ENCODE results near the gene RBM7. TPM values are rescaled to one million over a fixed set of nuclear protein-coding genes. Genes with fewer than 3 reads are reported as not detected.

Gene RBM7
- total and polyA plus RNA-seq, 2 of the 13 experiments (the other 11 are each of a cell fraction or from before 2014, with no cell fraction given): 30.5 to 32.3 TPM

- TF ChIP-seq ESRRA (CRISPR knock-in tag; IDR thresholded peaks at IDR 0.05; ENCODE audit: low read depth) (no peak), TAF15 (IDR thresholded peaks at IDR 0.05; ENCODE audit: low read depth, low read length, poor library complexity, severe bottlenecking) (no peak), WIZ (CRISPR knock-in tag; IDR thresholded peaks at IDR 0.05) (no peak), CHD4 (IDR thresholded peaks at IDR 0.05; ENCODE audit: borderline replicate concordance, low read length) (no peak)
- TF ChIP-seq, protein P1, sequence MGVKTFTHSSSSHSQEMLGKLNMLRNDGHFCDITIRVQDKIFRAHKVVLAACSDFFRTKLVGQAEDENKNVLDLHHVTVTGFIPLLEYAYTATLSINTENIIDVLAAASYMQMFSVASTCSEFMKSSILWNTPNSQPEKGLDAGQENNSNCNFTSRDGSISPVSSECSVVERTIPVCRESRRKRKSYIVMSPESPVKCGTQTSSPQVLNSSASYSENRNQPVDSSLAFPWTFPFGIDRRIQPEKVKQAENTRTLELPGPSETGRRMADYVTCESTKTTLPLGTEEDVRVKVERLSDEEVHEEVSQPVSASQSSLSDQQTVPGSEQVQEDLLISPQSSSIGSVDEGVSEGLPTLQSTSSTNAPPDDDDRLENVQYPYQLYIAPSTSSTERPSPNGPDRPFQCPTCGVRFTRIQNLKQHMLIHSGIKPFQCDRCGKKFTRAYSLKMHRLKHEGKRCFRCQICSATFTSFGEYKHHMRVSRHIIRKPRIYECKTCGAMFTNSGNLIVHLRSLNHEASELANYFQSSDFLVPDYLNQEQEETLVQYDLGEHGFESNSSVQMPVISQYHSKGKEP (CRISPR knock-in tag; IDR thresholded peaks at IDR 0.05): no peak
- TF ChIP-seq, protein P2, sequence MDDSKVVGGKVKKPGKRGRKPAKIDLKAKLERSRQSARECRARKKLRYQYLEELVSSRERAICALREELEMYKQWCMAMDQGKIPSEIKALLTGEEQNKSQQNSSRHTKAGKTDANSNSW (CRISPR knock-in tag; IDR thresholded peaks at IDR 0.05; ENCODE audit: borderline replicate concordance): no peak
Observed at GRCh38 chr11:114386545-114386944, 13.9 kb upstream of the RBM7 start (continued).

- Histone ChIP-seq H3K79me2 (ENCODE audit: insufficient read depth, low read length) (no peaks in the 10 kb centered on the region), H4K20me1 (ENCODE audit: insufficient read depth, low read length) (no peaks in the 10 kb centered on the region), H3K36me3 (replicated peaks in 1 of 2; ENCODE audit: control insufficient read depth in 1 of 2, insufficient read depth in 2 of 2, low read length in 2 of 2) (no peaks in the 10 kb centered on the region), H3K4me3 (replicated peaks in 1 of 3; ENCODE audit: insufficient read depth in 1 of 3, low read depth in 2 of 3, low read length in 3 of 3) (no peak overlapping the region), H3K9ac (ENCODE audit: insufficient read depth, low read depth, low read length) (no peak overlapping the region), H3K27me3 (ENCODE audit: control insufficient read depth in 1 of 2, insufficient read depth in 2 of 2, low read length in 2 of 2) (no peaks in the 10 kb centered on the region), H3K4me1 (ENCODE audit: insufficient read depth, low read length) (peaks cover 21% of the 10 kb centered on the region; the same call in 1 of the 2 replicates), H2AFZ (ENCODE audit: low read length) (no peak overlapping the region), H3K9me3 (ENCODE audit: low read length) (no peaks in the 10 kb centered on the region), H3K4me2 (ENCODE audit: low read depth, low read length) (no peak overlapping the region), H3K27ac (ENCODE audit: extremely low read length, insufficient read depth, low read length) (no peak overlapping the region)
- ChIA-PET POLR2A (interaction anchor here (1.1 kb wide), 1 partner anchor 47 kb away, joined by 3 read pairs; the partner anchor contains the start of gene REXO2), CTCF (ENCODE audit: low intra/inter-chr PET ratio, low total read pairs) (no interaction called here)
- TF ChIP-seq MXI1 (IDR thresholded peaks at IDR 0.05; ENCODE audit: borderline replicate concordance, low read depth, low read length): no peak
- in situ Hi-C loops (cut with HindIII; ENCODE audit: extremely low pct_ligation_motif_present, low pct_unique_long_range_greater_than_20kb): no loop called here
- ATAC-seq: peak; percentile 31; the same call in 1 of the 3 replicates
- no peak for DNase-seq (ENCODE audit: low spot score)
- FAIRE-seq: no peak
- BruUV-seq (replicated peaks): no TSS peak
- WGBS (ENCODE audit: low lambda C conversion rate): 11% methylated on average over 4 of the region's 4 CpGs
- intact Hi-C loops (cut with micrococcal nuclease; ENCODE audit: unreplicated experiment): no loop called here
Observed at GRCh38 chr11:114392735-114393667, 7.5 kb upstream of the RBM7 start.
